NCI-H69 (cell line): ENCODE results near the gene C10orf71.

Experiments
- DNase-seq: peaks from one replicate; lab custom pipeline; 2025; lab: John Stamatoyannopoulos, UW

Gene C10orf71

DNA sequence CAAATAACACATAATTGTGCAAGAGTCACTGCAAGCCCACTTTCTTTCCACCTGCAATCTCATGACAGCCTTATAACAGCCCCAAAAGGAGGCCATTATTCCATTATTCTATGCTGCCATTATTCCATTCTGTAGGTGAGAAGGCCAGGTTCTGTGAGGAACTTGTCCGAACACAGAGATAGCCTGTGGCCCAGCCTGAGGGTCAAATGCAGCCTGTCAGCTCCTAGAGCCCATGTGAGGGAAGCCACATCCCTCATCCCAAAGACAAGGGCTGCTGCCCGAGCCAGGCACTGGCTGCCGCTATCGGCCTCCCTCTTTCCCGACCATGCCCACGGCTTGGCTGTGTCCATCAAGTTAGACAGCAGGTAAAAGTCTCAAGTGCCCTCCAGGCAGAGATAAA is 24.1 kb upstream of the C10orf71 start:
- DNase-seq: no peak

DNA sequence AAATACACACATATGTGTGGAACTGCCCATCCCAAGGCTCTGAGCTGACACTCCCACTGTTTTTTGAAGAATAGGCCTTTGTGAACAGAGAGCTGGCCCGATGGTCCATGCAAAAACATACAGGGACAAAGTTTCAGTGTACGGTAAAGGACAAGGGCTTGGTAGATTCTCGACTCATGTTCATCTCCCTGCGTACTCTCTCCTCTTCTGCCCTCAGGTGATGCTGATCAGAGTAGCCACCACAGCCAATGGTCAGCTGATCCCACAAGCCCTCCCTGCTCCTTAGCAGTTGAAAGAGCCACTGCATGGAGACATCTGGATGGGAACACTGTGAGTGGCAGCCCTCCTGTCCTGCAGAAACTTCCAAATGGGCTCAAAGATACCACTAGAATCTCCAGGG is 23.1 kb upstream of the C10orf71 start:
- DNase-seq: no peak

DNA sequence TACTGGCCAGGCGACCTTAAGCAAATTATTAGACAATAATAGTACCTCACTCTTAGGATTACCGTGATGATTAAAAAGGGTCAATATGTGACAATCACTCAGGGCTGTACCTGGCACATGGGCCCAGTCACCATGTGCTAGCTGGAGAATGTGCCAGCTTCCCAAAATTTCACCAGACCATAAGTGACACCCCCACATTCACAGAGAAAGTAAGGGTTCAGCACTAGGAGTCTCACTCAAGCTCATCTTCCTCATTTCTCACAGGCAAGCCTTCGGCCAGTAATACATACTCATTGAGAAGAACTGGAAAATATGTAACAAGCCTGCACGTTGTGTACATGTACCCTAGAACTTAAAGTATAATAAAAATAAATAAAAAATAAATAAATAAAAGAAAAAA is 22.4 kb upstream of the C10orf71 start:
- DNase-seq: no peak

DNA sequence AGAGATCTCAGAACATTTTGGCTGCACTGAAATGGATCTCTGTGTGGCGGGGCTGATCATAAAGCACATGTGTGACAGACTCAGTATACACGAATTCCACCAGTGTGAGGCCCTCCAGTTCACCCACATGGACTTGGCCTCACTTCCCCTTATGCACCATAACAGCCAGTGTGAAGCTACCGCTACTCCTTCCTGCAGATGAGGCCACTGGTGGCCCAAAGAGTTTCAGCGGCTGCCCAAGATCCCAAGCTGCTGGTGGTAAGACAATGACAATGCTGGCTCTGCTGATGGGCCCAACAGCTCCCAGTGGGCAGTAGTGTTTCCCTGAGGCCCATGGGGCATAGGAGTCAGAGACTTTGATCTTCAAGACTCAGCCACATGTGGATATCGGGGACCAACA is 21.0 kb upstream of the C10orf71 start:
- DNase-seq: no peak

DNA sequence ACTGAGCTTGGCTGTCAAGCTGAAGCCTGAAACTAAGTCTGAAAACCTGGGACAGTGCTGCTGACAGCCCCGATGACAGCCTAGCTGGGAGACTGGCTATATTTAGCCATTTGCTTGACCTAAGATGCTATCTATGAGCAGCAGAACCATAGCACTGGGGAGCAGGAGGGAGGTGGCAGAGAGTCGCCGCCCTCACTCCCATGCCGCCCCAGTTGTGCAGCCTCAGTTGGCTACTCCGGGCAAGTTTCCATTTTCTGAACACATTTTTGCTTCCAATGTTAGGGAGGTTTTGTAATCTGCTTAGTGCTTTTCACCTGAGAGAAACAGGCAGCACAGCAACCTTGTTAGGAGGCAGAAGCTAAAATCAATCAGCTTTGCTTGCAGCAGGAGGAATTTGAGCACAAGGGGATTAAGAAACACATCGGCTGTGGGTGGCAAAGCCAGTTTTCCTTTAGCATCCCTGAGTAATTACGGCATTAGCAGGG is 20.4 kb upstream of the C10orf71 start:
- DNase-seq: no peak

DNA sequence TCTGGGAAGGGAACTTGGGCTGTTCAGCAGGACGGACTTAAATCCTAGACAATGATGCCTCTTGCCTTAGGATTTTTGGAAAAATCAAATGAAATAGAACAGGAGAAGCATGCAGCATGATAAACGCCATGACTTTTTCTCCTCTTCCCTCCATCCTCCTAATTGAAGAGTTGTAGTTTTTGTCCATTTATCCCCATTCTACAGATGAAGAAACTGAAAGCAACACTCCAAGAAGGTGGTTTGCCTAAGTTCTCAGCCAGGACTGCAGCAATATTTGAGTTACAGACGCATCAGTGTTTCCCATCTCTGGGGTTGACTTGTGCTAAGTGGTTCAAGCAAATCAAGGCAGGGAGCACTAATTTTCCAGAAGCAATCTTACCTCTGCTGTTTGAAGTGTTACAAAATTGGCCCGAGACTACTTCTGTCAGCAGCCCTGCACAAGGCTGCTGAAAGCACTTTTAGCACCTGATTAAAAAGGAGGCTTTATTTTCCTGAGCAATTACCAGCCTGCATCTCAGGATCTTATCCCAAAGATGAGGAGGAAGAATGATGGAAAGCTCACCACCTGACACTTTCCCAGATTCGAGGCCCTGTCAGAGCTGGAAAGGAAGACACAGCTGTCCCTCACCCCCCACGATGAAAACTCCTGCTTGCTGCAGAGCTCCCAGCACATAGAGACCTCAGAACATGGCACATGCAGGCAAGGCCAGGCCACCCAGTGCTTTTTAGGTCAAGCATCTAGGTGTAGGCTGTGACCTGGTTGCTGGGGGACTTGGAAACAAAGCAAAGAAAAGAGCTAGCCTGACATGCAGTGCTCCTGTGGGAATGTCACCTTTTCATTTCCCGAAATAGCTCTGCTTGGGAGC is 19.7 kb upstream of the C10orf71 start:
- no peak for DNase-seq

DNA sequence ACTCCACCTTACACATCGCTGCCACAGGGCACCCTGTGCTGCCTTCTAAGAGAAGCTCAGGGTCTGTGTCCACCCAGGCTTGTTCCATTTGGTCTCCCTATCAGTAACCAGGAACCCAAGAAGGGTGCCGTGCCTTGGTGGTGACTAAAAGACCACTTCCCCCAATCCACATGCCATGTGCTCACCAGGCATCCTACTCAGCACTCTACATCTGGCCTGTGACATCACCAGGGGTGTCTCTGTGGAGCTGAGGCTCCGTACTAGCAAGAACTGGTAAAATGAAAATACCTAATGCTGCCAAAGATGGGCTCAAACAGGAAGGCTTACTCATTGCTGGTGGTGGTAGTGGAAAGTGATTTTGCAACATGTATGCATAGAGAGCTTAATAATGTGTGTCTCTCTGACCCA is 19.0 kb upstream of the C10orf71 start:
- no peak for DNase-seq

DNA sequence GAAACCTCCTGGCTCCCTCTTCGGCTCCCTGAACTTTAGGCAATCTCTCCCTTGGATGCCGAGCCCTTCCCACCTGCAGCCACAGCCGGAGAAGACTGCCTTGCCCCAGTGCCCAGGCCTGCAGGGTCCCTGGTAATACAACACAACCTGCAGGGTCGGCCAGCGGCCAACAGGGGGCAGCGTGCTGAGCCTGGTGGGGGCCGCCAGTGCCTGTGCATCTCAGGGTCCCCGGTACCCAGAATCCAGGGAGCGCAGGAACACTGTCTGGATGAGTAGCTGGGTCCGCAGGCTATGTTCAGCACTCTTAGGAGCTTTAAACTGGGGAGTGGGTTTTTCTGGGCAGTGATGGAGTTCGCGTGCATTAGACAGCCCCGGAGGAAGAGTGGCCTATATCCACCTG is 17.5 kb upstream of the C10orf71 start:
- DNase-seq: peak; percentile 3

DNA sequence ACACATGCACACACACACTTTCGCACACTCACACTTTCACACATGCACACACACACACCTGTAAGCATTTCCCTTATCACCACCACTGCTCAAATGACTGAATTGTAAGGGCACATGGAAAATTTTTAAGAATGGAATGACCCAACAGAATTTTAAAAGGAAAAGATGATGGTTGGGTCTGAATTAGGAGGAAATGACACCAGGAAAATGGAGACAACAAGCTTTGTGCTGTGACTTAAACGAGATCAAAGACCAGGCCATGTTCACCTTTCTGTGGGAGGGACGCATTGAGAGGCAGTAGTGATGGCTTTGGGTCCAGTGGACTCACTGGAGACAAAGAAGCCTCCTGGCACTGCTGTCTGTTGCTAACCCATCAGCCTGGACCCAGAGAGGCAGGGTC is 16.7 kb upstream of the C10orf71 start:
- DNase-seq: no peak

DNA sequence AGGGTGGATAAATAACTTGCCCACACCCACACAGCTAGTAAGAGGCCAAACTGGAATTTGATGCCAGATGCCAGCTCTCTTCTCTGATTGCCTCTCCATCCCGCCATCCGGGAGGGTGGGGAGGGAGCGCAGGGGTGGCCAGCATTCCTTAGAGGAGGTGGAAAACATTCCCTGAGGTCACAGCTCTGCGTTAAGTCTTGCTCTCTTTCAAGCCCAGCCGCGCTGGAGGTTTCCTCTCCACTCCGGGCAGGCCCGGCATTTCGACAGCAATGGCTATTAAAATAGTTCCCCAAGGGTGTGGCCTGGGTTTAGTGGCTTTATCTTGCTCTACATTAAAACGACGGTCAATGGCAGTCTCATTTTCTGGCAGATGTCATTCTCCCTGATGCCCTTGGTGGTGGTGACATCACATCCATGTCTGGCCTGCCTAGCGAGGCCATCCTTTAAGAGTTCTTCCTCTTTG is 16.1 kb upstream of the C10orf71 start:
- DNase-seq: no peak

DNA sequence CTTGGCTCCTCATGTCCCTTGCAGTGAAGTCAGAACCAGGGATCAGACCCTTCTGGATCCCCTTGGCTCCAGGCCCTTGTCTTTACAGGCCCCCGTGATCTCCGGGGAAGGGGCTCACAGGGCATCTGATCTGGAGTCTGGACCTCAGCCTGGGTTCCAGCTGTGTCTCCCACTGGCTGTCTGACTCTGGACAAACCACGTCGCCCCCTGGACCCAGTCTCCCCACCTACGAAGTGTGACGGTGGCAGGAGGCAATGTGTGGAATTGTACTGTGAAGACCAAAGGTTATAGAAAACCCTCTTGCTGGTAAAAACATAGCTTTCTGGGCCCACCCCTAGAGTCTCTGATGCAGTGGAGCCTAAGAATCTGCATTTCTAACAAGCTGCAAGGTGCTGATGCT is 15.5 kb upstream of the C10orf71 start:
- no peak for DNase-seq

DNA sequence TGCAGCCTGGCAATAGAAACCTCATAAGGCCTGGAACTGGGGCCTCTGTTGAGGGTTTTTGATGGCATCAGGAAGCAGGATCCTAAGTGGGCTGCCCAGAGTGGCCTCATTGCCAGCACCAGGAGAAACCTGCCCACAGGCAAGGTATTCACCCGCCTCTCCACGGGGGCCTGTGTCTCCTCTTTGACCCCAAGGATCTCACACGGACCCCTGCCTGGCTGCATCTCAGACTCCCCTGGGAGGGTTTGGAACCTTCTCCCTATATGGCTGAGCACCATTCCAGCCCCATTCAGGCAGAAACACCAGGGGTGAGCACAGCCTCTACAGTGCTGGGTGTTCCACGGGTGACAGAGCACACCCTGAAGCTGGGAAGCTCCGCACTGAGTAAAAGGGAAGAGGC is 14.6 kb upstream of the C10orf71 start:
- DNase-seq: no peak

DNA sequence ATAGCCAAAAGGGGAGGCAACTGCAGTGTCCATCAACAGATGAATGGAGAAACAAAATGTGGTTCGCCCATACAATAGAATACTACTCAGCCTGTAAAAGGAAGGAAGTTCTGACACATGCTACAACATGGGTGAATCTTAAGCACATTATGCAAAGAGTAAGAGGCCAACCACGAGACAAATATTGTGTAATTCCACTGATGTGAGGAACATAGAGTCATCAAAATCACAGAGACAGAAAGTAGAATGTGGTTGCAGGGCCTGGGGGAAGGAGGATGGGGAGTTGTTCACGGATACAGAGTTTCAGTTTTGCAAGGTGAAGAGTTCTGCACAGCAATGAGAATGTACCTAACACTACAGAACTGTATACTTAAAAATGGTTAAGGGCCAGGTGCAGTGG is 13.7 kb upstream of the C10orf71 start:
- DNase-seq: no peak

DNA sequence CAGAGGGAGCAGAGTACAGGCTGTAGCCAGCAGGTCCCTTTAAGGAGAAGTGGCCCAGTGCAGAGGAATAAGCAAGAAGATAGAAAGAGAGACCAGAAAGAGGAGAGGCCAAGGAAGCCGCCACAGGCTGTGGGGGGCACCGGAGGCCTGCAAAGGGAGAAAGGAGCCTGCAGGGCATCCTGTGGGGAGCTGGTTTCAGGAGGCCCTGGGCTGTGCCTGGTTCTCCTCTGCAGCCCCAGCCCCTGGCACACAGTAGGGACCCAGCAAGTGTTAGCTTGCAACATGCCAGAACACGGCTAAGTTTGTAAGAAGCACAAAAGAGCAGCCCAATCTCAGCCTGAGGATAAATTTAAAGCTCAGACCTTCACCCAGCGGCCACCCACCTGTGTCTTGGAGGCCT is 12.3 kb upstream of the C10orf71 start:
- no peak for DNase-seq

DNA sequence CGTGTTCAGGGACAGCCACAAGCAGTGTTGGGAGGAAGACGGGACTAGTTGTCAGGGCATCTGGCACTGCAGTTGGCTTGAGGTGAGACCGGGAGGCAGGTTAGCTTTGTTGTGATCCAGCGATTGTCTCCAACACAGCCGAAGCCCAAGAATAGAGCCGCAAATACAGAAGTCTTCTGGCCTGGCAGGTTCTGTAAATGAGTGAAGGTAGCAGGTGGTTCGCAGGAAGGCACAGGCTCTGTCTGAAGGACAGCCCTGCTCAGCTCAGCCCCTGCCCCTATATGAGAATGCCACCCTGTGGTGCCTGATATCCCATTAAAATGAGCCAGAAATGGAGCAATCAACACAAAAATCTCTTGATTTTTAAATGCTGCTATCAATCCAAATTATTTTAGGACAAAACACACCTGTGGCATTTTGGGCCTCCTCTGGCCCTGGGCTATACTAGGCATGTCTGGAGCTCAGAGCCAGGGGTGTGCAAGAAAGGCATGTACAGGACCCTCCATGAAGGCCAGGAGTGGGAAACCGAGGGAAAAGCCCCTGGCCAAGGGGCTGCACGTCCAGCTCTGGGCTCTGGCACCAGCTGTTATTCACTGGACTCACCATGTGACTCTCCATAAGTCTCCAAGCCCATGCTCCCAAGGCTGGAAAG is 11.2 kb upstream of the C10orf71 start:
- DNase-seq: no peak

DNA sequence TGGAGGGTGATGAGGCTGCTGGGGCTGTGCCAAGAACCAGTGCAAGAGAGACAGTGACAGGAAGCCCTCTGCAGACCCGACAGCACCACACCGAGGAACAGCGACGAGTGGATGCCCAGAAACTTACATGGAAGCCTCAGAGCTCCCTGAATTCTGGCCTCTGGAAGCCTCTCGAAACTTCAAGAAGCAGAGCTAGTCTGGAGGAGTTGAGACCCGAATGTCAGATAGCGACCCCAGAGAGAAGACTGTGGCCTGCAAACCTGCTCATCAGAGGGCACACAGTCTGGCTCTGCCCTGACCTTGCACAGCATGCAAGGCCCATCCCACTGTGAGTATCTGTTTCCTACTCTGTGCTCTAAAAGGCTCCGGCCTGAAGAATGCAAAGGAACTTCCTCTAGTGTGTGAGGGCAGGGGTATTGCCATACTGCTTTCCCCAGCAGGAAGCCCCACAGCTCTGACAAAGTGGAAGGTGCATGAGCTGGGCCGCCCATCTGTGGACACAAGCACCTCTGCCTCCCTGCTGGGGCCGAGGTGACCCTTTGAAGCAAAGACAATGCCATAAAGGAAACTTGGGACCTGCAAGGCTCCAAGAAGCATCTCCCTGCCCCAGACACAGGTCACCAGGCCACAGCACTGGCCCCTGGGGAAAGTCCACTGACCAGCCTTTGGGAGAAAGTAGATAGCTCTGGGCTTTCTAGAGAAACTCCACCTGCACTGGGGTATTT is 10.5 kb upstream of the C10orf71 start:
- DNase-seq: no peak

DNA sequence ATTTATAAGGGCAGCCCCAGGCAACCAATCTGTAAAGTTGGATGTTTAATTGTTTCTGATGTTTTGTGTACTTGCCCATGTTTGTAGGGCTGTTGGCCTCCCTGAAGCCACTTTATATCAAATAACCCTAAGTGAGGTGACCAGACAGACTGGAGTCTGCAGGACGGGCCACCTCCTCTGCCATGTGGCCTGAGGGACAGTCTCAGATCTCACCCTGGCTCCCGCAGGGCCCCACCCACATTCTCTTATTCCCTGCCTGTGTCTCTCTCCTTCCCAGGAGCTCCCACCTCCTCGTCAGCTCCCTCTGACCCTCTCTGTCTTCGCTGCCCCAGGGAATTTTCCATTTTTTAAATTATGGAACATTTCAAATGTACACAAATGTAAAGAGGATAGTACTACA is 9.5 kb upstream of the C10orf71 start:
- DNase-seq: no peak

DNA sequence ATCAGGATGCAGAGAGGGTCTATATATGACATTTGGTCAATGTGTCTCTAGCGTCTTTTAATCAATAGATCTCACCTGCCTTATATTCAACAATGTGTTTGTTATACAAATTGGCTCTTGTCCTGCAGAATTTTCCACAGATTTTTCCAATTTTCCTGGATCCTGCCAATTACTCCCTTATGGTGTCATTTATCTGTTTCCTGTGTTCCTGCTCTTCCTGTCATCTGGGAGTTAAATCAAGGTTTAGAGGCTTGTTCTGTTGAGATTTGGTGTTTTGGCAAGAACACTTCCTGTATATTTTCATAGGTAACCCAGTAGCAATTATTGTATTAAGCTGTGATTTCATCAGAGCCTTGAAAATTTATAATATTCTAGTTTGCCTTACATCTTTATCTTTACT is 8.8 kb upstream of the C10orf71 start:
- DNase-seq: no peak

DNA sequence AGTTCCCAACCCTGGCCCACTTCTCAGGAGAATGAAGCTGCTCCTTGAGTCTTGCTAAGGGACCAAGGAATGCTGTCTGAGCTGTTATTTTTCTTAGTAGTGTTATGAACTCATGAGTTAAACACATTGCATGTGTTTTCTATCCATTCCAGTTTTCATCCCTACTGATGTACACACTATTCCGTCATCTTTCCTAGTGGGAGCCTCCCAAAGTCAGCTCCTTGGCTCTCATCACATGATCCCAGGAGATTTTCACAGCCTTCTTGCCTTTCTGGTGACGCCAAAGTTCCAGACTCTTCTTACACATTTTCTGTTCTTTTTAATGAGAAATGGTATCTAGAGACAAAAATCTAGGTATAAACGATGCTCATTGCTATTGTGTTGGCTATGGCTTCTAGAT is 8.4 kb upstream of the C10orf71 start:
- DNase-seq: no peak

DNA sequence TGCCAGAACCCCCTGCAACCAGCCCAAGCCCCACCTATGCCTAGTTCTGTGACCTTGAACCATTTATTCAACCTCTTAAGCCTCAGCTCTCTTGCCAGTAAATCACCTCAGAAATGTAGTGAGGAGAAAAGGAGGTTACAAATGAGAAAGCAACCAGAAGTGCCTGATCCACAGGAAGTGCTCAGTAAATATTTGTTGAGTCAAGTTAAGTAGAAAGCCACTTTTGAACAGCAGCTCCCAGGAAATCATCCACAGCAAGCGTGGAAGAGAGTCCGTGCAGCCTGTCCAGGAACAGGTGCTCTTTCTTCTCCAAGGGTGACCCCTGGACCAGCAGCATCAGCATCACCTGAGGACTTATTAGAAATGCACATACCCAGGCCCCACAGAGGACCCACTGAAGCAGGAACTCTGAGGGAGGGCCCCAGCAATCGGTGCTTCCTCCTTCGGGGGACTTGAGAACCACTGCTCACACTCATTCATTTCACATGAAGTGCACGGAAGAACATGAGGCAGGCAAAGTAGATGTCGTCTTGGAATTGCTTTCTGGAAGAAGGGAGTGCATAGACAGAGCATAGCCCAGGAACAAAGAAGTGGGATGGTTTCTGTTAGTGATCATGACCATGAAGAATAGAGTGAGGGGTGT is 6.3 kb upstream of the C10orf71 start:
- peak; percentile 0 for DNase-seq

DNA sequence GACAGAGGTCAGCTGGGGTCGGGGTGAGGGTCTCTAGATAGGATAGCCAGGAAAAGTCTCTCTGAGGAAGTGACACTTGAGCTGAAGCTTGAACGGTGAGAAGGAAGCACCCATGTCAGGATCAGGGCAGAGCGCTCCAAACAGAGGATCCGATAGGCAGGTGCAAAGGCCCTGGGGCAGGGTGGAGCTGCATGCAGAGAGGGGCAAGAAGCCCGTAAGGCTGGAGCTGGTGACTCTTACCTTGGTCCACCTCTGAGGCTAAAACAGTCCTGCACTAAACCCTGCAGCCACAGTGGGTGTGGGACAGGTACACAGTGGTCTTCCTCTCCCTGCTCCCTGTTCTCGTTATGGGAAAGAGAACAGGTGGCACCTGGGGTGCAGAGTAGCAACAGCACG is 5.8 kb upstream of the C10orf71 start:
- DNase-seq: no peak

DNA sequence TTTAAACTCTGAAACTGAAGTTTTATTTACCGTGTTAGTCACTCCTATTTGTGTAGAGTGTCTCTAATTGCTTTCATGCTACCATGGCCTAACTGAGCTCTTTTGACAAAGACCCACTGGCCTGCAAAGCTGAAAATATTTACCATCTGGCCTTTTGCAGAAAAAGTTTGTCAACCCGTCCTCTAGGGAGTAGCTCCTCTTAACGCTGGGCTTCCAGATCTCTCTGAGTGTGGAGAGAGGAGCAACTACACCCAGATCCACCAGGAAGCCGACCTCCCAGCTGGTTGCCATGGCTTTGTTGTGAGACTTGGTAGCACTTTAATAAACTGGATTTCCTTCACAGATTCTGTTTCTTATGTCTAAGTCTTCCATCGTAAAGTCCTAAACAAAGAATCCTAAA is 4.2 kb upstream of the C10orf71 start:
- no peak for DNase-seq
